H1 (cell line): ENCODE measurements around the gene FGF18. TPM values are rescaled to one million over a fixed set of nuclear protein-coding genes. Genes with fewer than 3 reads are reported as not detected.

Experiments used
- CTCF ChIA-PET: fragments of 300-600 bp; sonication (Branson Sonifier 250); formaldehyde crosslinking; loops from one replicate; lab custom pipeline; 2021; ENCODE audit not compliant: partially characterized antibody; lab: Charles Lee
- POLR2A ChIA-PET: fragments of 300-600 bp; sonication (Branson Sonifier 250); formaldehyde crosslinking; loops from one replicate; lab custom pipeline; 2021; ENCODE audit warnings: inconsistent platforms; ENCODE audit not compliant: partially characterized antibody; lab: Charles Lee
- DNase-seq, 2 experiments: peaks; one replicate each; pipeline versions ENCODE4 v3.0.0 to v3.0.0-alpha.2; 2010 to 2022; ENCODE audit warnings: low spot score in 2 of 2, low read depth in 1 of 2, mixed read lengths in 1 of 2
- FAIRE-seq: peaks from 2 replicates; lab custom pipeline; 2011; peaks lifted over from hg19 to GRCh38; lab: Jason Lieb, UNC
- H2AFZ ChIP-seq: 2 replicates; pipeline ENCODE4 v1.8.1; 2012; ENCODE audit warnings: low read length, inconsistent platforms
- H2AK5ac ChIP-seq: 2 replicates; pipeline ENCODE4 v1.6.1; 2013; ENCODE audit warnings: low read depth, low read length
- H2BK120ac ChIP-seq: replicated peaks from 2 replicates; pipeline ENCODE3; 2013; ENCODE audit warnings: low read depth, low read length, inconsistent platforms
- H2BK12ac ChIP-seq: 2 replicates; pipeline ENCODE4 v1.6.1; 2013; ENCODE audit warnings: low read depth, low read length
- H2BK15ac ChIP-seq: 2 replicates; pipeline ENCODE4 v1.6.1; 2013; ENCODE audit warnings: low read length
- H2BK20ac ChIP-seq: 2 replicates; pipeline ENCODE4 v1.6.1; 2013; ENCODE audit warnings: low read length
- H2BK5ac ChIP-seq: 2 replicates; pipeline ENCODE4 v1.6.1; 2013; ENCODE audit warnings: low read depth, low read length
- H3K14ac ChIP-seq: 2 replicates; pipeline ENCODE4 v1.6.1; 2013; ENCODE audit warnings: inconsistent platforms; ENCODE audit not compliant: insufficient read length
- H3K18ac ChIP-seq: 2 replicates; pipeline ENCODE4 v1.6.1; 2013; ENCODE audit warnings: low read length; ENCODE audit errors: extremely low read depth
- H3K23ac ChIP-seq: 2 replicates; pipeline ENCODE4 v1.6.1; 2013; ENCODE audit warnings: inconsistent platforms; ENCODE audit not compliant: insufficient read length
- H3K23me2 ChIP-seq: 2 replicates; pipeline ENCODE4 v1.6.1; 2013; ENCODE audit warnings: low read depth, low read length
- H3K27ac ChIP-seq: 2 replicates; pipeline ENCODE4 v1.6.1; 2011; ENCODE audit warnings: low read depth, low read length, inconsistent platforms
- H3K27me3 ChIP-seq, 4 experiments: replicated peaks in 1 of 4; 1 replicate in 1 of 4; 2 replicates in 3 of 4; pipeline versions ENCODE4 v1.6.1 to v1.8.1; 2011 to 2013; ENCODE audit warnings: low read length in 3 of 4, mild to moderate bottlenecking in 3 of 4, inconsistent platforms in 2 of 4, mixed read lengths in 2 of 4, moderate library complexity in 1 of 4; ENCODE audit not compliant: control insufficient read depth in 3 of 4, insufficient read depth in 3 of 4; ENCODE audit errors: extremely low read depth in 1 of 4
- H3K36me3 ChIP-seq, 4 experiments: 2 replicates each; pipeline versions ENCODE4 v1.6.1 to v1.8.1; 2011 to 2013; ENCODE audit warnings: mild to moderate bottlenecking in 4 of 4, low read length in 3 of 4, moderate library complexity in 2 of 4, control low read depth in 1 of 4, inconsistent platforms in 1 of 4; ENCODE audit not compliant: insufficient read depth in 4 of 4, control insufficient read depth in 2 of 4
- H3K4ac ChIP-seq: replicated peaks from 2 replicates; pipeline ENCODE3; 2013; ENCODE audit warnings: low read length, low read depth, mixed read lengths, inconsistent platforms; ENCODE audit not compliant: insufficient read length
- H3K4me1 ChIP-seq, 4 experiments: replicated peaks in 1 of 4; 1 replicate in 1 of 4; 2 replicates in 3 of 4; pipeline versions ENCODE4 v1.6.1 to v1.8.1; 2011 to 2013; ENCODE audit warnings: low read length in 3 of 4, inconsistent platforms in 2 of 4, mixed read lengths in 1 of 4; ENCODE audit not compliant: insufficient read depth in 4 of 4, control insufficient read depth in 3 of 4
- H3K4me2 ChIP-seq, 2 experiments: 2 replicates each; pipeline versions ENCODE4 v1.6.1 to v1.8.1; 2011 to 2013; ENCODE audit warnings: low read depth in 2 of 2, low read length in 2 of 2, control low read depth in 1 of 2, inconsistent platforms in 1 of 2, mild to moderate bottlenecking in 1 of 2; ENCODE audit not compliant: insufficient read depth in 1 of 2
- H3K4me3 ChIP-seq, 4 experiments: fragments of 200-600, 300-600 bp in 1 of 4; sonication (generic), shearing (Covaris generic), sonication (Bioruptor Twin) in 1 of 4; 2 replicates each; pipeline versions ENCODE4 v1.5.1 to v1.8.1; 2011 to 2016; ENCODE audit warnings: low read length in 4 of 4, low read depth in 3 of 4, control low read depth in 2 of 4, inconsistent platforms in 2 of 4, mild to moderate bottlenecking in 2 of 4, mixed read lengths in 1 of 4, moderate library complexity in 1 of 4; ENCODE audit not compliant: insufficient read depth in 2 of 4; ENCODE audit errors: extremely low read depth in 1 of 4
- H3K56ac ChIP-seq: replicated peaks from 2 replicates; pipeline ENCODE3; 2013; ENCODE audit warnings: low read depth, mild to moderate bottlenecking, mixed read lengths, low read length, inconsistent platforms; ENCODE audit not compliant: insufficient read length
- H3K79me1 ChIP-seq: 2 replicates; pipeline ENCODE4 v1.6.1; 2013; ENCODE audit warnings: low read depth, low read length, control low read depth
- H3K79me2 ChIP-seq, 2 experiments: 2 replicates each; pipeline versions ENCODE4 v1.6.1 to v1.8.1; 2012 to 2013; ENCODE audit warnings: low read length in 2 of 2, mild to moderate bottlenecking in 2 of 2, inconsistent platforms in 1 of 2; ENCODE audit not compliant: insufficient read depth in 2 of 2, control insufficient read depth in 1 of 2
- H3K9ac ChIP-seq, 4 experiments: replicated peaks in 1 of 4; 1 replicate in 1 of 4; 2 replicates in 3 of 4; pipeline versions ENCODE4 v1.6.1 to v1.8.1; 2011 to 2013; ENCODE audit warnings: low read depth in 3 of 4, low read length in 3 of 4, control low read depth in 2 of 4, mild to moderate bottlenecking in 2 of 4, moderate library complexity in 2 of 4, inconsistent platforms in 1 of 4; ENCODE audit errors: extremely low read depth in 1 of 4
- H3K9me3 ChIP-seq, 2 experiments: 2 replicates each; pipeline versions ENCODE4 v1.6.1 to v1.8.1; 2012 to 2013; ENCODE audit warnings: mild to moderate bottlenecking in 2 of 2, moderate library complexity in 2 of 2, control low read depth in 1 of 2, inconsistent platforms in 1 of 2, low read depth in 1 of 2, low read length in 1 of 2, mixed read lengths in 1 of 2; ENCODE audit not compliant: insufficient read depth in 2 of 2
- H4K20me1 ChIP-seq, 2 experiments: replicated peaks in 1 of 2; 2 replicates each; pipeline versions ENCODE3 to v1.8.1; 2011 to 2013; ENCODE audit warnings: inconsistent platforms in 2 of 2, low read length in 2 of 2, mild to moderate bottlenecking in 1 of 2; ENCODE audit not compliant: insufficient read depth in 2 of 2, control insufficient read depth in 1 of 2
- H4K5ac ChIP-seq: 2 replicates; pipeline ENCODE4 v1.6.1; 2013; ENCODE audit warnings: low read length, low read depth, mixed read lengths, inconsistent platforms; ENCODE audit not compliant: insufficient read length
- H4K8ac ChIP-seq: 2 replicates; pipeline ENCODE4 v1.8.0; 2013; ENCODE audit warnings: mild to moderate bottlenecking, moderate library complexity, low read length, inconsistent platforms; ENCODE audit not compliant: insufficient read depth; ENCODE audit errors: extremely low read depth
- H4K91ac ChIP-seq: replicated peaks from 2 replicates; pipeline ENCODE3; 2013; ENCODE audit warnings: low read length, mixed read lengths, inconsistent platforms; ENCODE audit not compliant: insufficient read length
- CHD2 ChIP-seq: IDR thresholded peaks from 2 replicates; pipeline ENCODE4 v1.6.1; 2012; ENCODE audit warnings: low read length, improper control_type of control experiment
- CREB1 ChIP-seq: IDR thresholded peaks from 2 replicates; pipeline ENCODE4 v1.6.1; 2012; ENCODE audit warnings: inconsistent platforms
- EP300 ChIP-seq, 2 experiments: IDR thresholded peaks; 1 replicate in 1 of 2; 2 replicates in 1 of 2; pipeline ENCODE4 v1.6.1; 2011 to 2012; ENCODE audit warnings: low read depth in 2 of 2, low read length in 2 of 2, mild to moderate bottlenecking in 2 of 2, borderline replicate concordance in 1 of 2, inconsistent platforms in 1 of 2, moderate library complexity in 1 of 2
- EZH2 ChIP-seq: fragments of 200-600 bp; sonication (generic); IDR thresholded peaks from 2 replicates; pipeline ENCODE4 v1.7.1; 2012; ENCODE audit warnings: low read depth, mild to moderate bottlenecking, moderate library complexity, low read length, inconsistent platforms; ENCODE audit not compliant: severe bottlenecking
- FOSL1 ChIP-seq: IDR thresholded peaks from 2 replicates; pipeline ENCODE4 v1.6.1; 2011; ENCODE audit warnings: mild to moderate bottlenecking, low read depth, low read length, moderate library complexity; ENCODE audit not compliant: insufficient read depth
- HDAC6 ChIP-seq: IDR thresholded peaks from one replicate; pipeline ENCODE4 v1.7.1; 2012; ENCODE audit warnings: low read depth, mild to moderate bottlenecking, inconsistent platforms, low read length, moderate library complexity
- MAFK ChIP-seq: IDR thresholded peaks from 2 replicates; pipeline ENCODE4 v1.6.1; 2012; ENCODE audit warnings: low read depth, mild to moderate bottlenecking, improper control_type of control experiment, low read length
- TEAD4 ChIP-seq: IDR thresholded peaks from 2 replicates; pipeline ENCODE4 v1.6.1; 2012; ENCODE audit warnings: low read depth, low read length, inconsistent platforms, mixed read lengths
- ZNF274 ChIP-seq: IDR thresholded peaks from 2 replicates; pipeline ENCODE4 v1.7.0; 2012; ENCODE audit warnings: low read length, borderline replicate concordance; ENCODE audit errors: extremely low read depth
- WGBS, 2 experiments: shearing (Covaris generic) in 1 of 2; methylation state at CpG; one replicate each; pipeline versions ENCODE4 v1.1.6 to v1.1.7; 2013 to 2015; ENCODE audit warnings: low lambda C conversion rate in 2 of 2, mixed read lengths in 2 of 2, inconsistent platforms in 1 of 2, low coverage in 1 of 2, missing lambda C conversion rate in 1 of 2; ENCODE audit not compliant: insufficient replicate concordance in 2 of 2, insufficient coverage in 1 of 2, insufficient read length in 1 of 2; ENCODE audit errors: extremely low coverage in 1 of 2, missing lambda C conversion rate in 1 of 2; 5-methylcytosine and 5-hydroxymethylcytosine counted together
- polyA plus RNA-seq, 7 experiments: library from polyadenylated mRNA; depleted of rRNA in 3 of 7; stranded (reverse) in 5 of 7; unstranded in 2 of 7; fragments of >200 nt in 5 of 7; fragments of 200-250 nt in 2 of 7; gene quantifications; 1 replicate in 5 of 7; 2 replicates in 1 of 7; 4 replicates in 1 of 7; pipeline versions ENCODE4 v1.2.1 to v1.2.3, GENCODE V29; 2011 to 2013; ENCODE audit warnings: missing spikeins in 2 of 7, mixed read lengths in 2 of 7
- total RNA-seq: library from RNA; stranded (reverse); fragmentation: NEBNext Ultra II Directional; extraction: Animal tissue kit (Norgen Biotek cat#: 25700); gene quantifications from 2 replicates; pipeline ENCODE4 v1.2.1, GENCODE V29; 2021
- TF ChIP-seq, protein P1 (sequence below): IDR thresholded peaks from 2 replicates; pipeline ENCODE4 v1.6.1; 2012; ENCODE audit warnings: low read length, inconsistent platforms

FGF18 gene
- total and polyA plus RNA-seq, 2 of the 8 experiments (the other 6 are each of a cell fraction or from before 2014, with no cell fraction given) = 0.54 to 1.3 TPM

DNA sequence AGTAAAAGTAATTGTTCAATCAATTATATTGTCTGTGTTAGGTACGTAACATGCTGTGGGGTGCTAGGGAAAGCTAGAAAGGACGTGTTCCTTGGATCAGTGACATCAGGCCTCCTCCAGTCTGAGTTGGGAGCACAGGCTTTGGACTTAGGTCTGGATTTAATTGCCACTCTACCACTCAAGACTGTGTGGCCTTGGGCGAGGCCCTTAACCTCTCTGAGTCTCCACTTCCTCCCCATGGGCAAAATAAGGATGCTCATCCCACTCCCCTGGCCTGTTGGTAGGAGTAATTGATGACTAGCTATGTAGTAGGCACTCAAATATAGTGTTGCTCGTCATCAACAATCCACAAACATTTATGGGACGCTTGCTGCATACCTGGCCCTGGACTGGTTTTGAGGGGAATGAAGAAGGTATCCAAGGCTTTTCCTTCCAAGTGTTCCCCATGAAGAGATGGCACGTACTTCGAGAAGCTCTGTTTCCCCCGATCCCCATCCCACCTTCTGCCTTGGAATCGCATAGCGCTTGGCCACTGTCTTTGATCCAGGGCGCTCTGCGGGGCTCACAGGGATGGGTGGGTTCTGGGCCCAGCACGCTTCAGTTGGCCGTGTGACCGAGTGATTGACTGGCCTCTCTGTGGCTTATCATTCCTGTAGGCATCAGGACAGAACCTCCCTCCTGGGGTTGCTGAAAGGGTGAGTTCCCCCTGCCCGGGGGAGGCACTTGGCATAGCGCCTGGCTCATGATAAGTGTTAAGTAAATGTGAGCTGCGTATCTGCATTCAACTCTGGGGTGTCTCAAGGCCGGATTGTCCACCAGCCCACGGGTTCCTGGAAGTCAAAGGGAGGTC lies 8.1 kb downstream of the FGF18 start:
- Histone ChIP-seq H2BK15ac (no peak overlapping the region), H3K4me2 (no peak overlapping the region), H3K27ac (no peak overlapping the region), H3K27me3 (peaks cover 0 to 1% (median under 1%) of the 10 kb centered on the region in 4 experiments; a peak in 3 of 7 replicates), H3K56ac (no peak overlapping the region), H3K4ac (no peak overlapping the region), H3K9me3 (no peaks in the 10 kb centered on the region), H3K18ac (no peak overlapping the region), H3K4me3 (no peak overlapping the region), H2BK12ac (no peak overlapping the region), H3K9ac (no peak overlapping the region), H2BK5ac (no peak overlapping the region), H4K5ac (no peak overlapping the region), H3K14ac (no peak overlapping the region), H3K4me1 (peaks cover 0 to 7% (median 4%) of the 10 kb centered on the region in 4 experiments; a peak in 3 of 7 replicates), H3K23ac (no peak overlapping the region), H3K23me2 (no peaks in the 10 kb centered on the region), H3K79me1 (no peaks in the 10 kb centered on the region), H3K36me3 (no peaks in the 10 kb centered on the region), H3K79me2 (no peaks in the 10 kb centered on the region), H2BK20ac (no peak overlapping the region), H4K20me1 (peaks cover 0 to 1% of the 10 kb centered on the region in 2 experiments), H2AFZ (no peak overlapping the region), H2AK5ac (no peak overlapping the region), H2BK120ac (no peak overlapping the region), H4K91ac (no peak overlapping the region), H4K8ac (no peak overlapping the region)
- WGBS, 2 experiments = 89% methylated on average over 20 of the region's 20 CpGs; no CpG with 5 or more reads in 1 of the 2 experiments
- ChIA-PET CTCF (interaction anchor here (0.9 to 2.0 kb wide), 5 partner anchors 14 to 202 kb away, joined by 3 to 8 read pairs (median 4); no protein-coding TSS in a partner anchor), POLR2A (interaction anchor here (0.7 to 3.3 kb wide), 3 partner anchors 9 to 39 kb away, joined by 3 to 19 read pairs (median 3); partner anchors contain the start of gene NPM1)
- DNase-seq (no peak), FAIRE-seq (no peak)
- TF ChIP-seq CREB1 (no peak), ZNF274 (no peak), HDAC6 (no peak), MAFK (no peak), TEAD4 (no peak), EZH2 (no peak), FOSL1 (no peak), EP300 (IDR thresholded peaks at IDR 0.05; ENCODE audit: borderline replicate concordance in 1 of 2, low read depth in 2 of 2, low read length in 2 of 2) (no peak), CHD2 (no peak)
- TF ChIP-seq, protein P1, sequence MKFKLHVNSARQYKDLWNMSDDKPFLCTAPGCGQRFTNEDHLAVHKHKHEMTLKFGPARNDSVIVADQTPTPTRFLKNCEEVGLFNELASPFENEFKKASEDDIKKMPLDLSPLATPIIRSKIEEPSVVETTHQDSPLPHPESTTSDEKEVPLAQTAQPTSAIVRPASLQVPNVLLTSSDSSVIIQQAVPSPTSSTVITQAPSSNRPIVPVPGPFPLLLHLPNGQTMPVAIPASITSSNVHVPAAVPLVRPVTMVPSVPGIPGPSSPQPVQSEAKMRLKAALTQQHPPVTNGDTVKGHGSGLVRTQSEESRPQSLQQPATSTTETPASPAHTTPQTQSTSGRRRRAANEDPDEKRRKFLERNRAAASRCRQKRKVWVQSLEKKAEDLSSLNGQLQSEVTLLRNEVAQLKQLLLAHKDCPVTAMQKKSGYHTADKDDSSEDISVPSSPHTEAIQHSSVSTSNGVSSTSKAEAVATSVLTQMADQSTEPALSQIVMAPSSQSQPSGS = no peak
